Mammary epithelial cell (primary cell): Measurements from ENCODE around the gene U2AF1L4.

Experiments
- CTCF ChIP-seq, 2 donors: IDR thresholded peaks in 1 of 2; conservative IDR thresholded peaks in 1 of 2; 2 replicates each; pipeline ENCODE4 v1.5.1; 2011 to 2012; ENCODE audit warnings: inconsistent platforms in 2 of 2, low read length in 2 of 2, mild to moderate bottlenecking in 2 of 2, control low read depth in 1 of 2, low read depth in 1 of 2; ENCODE audit not compliant: insufficient read depth in 1 of 2; ENCODE audit errors: extremely low read depth in 1 of 2
- EZH2 ChIP-seq: IDR thresholded peaks from 2 replicates; pipeline ENCODE4 v1.6.1; 2012; ENCODE audit warnings: low read length, inconsistent platforms, borderline replicate concordance

DNA sequence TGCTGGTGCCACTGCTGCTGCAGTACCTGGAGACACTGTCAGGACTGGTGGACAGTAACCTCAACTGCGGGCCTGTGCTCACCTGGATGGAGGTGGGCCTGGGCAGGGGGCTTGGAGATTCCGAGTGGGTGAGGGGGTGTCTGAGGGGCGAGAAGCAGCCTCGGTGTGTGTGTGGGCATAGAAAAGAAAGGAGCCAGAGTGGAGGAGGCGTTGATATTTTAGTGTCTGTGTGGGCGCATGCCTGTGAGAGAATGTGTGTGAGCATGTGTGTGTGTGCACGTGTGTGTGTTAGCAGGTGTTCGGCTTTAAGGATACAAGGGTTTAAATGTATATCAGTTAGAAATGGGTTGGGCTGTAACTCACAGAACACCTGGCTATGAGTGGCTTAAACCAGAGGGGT lies 33.8 kb upstream of the U2AF1L4 start:
- TF ChIP-seq CTCF (conservative IDR thresholded peaks at IDR 0.05 in 1 of 2, IDR thresholded peaks at IDR 0.05 in 1 of 2; ENCODE audit: extremely low read depth in 1 of 2, insufficient read depth in 1 of 2, low read depth in 1 of 2, low read length in 2 of 2) (no peak), EZH2 (no peak)
